Activated naive CD8-positive, alpha-beta T cell treated with anti-CD3 and anti-CD28 coated beads for 36 hours (primary cell): ENCODE data around the gene ADGRL3. TPM values are rescaled to one million over a fixed set of nuclear protein-coding genes. Genes with fewer than 3 reads are reported as not detected.

Experiments used
- DNase-seq: peaks from one replicate; pipeline ENCODE4 v3.0.0; 2021
- H3K27ac Mint-ChIP-seq: one replicate; pipeline ENCODE4 v1.8.0; 2022; ENCODE audit warnings: mild to moderate bottlenecking, moderate library complexity, mixed read lengths
- H3K27me3 Mint-ChIP-seq: one replicate; pipeline ENCODE4 v1.8.0; 2022; ENCODE audit warnings: mild to moderate bottlenecking, mixed read lengths
- H3K36me3 Mint-ChIP-seq: one replicate; pipeline ENCODE4 v1.8.0; 2021; ENCODE audit warnings: mild to moderate bottlenecking, mixed read lengths
- H3K4me1 Mint-ChIP-seq: one replicate; pipeline ENCODE4 v1.8.0; 2021; ENCODE audit warnings: mixed read lengths
- H3K4me3 Mint-ChIP-seq: one replicate; pipeline ENCODE4 v1.8.0; 2022; ENCODE audit warnings: mild to moderate bottlenecking, moderate library complexity, mixed read lengths
- H3K9me3 Mint-ChIP-seq: one replicate; pipeline ENCODE4 v1.8.0; 2022; ENCODE audit warnings: mixed read lengths
- total RNA-seq, 2 experiments: library from RNA; stranded (reverse); gene quantifications; one replicate each; pipeline ENCODE4 v1.2.3, GENCODE V29; 2021

The ADGRL3 gene
- total RNA-seq, 2 experiments from 2014 or later = not detected

GRCh38 chr4:61994036-61994435 is 793.9 kb downstream of the ADGRL3 start:
- Mint-ChIP-seq H3K27me3 (no peaks in the 10 kb centered on the region), H3K9me3 (peaks cover 7% of the 10 kb centered on the region), H3K36me3 (no peaks in the 10 kb centered on the region), H3K27ac (no peak overlapping the region), H3K4me1 (no peaks in the 10 kb centered on the region), H3K4me3 (no peak overlapping the region)
- no peak for DNase-seq

GRCh38 chr4:61995717-61996340 is 795.7 kb downstream of the ADGRL3 start:
- Mint-ChIP-seq H3K9me3 (peaks cover 7% of the 10 kb centered on the region), H3K27ac (no peak overlapping the region), H3K4me1 (no peaks in the 10 kb centered on the region), H3K4me3 (no peak overlapping the region), H3K27me3 (no peaks in the 10 kb centered on the region), H3K36me3 (no peaks in the 10 kb centered on the region)
- DNase-seq = no peak

- H3K4me3 Mint-ChIP-seq = no peak overlapping the region
- H3K36me3 Mint-ChIP-seq = no peaks in the 10 kb centered on the region
- no peaks in the 10 kb centered on the region for H3K4me1 Mint-ChIP-seq
- H3K9me3 Mint-ChIP-seq = peaks cover 8% of the 10 kb centered on the region
- no peak overlapping the region for H3K27ac Mint-ChIP-seq
- no peaks in the 10 kb centered on the region for H3K27me3 Mint-ChIP-seq
- no peak for DNase-seq
Measured at GRCh38 chr4:61996943-61997342, 796.8 kb downstream of the ADGRL3 start.

- no peaks in the 10 kb centered on the region for H3K36me3 Mint-ChIP-seq
Measured at GRCh38 chr4:61997831-61998230, 797.7 kb downstream of the ADGRL3 start.

GRCh38 chr4:62003695-62004094 is 803.6 kb downstream of the ADGRL3 start:
- no peak overlapping the region for H3K4me3 Mint-ChIP-seq
- H3K27me3 Mint-ChIP-seq = no peaks in the 10 kb centered on the region
- no peak for DNase-seq
- no peaks in the 10 kb centered on the region for H3K4me1 Mint-ChIP-seq
- no peaks in the 10 kb centered on the region for H3K36me3 Mint-ChIP-seq
- H3K27ac Mint-ChIP-seq = no peak overlapping the region
- H3K9me3 Mint-ChIP-seq = peaks cover 10% of the 10 kb centered on the region

More at GRCh38 chr4:61997831-61998230, 797.7 kb downstream of the ADGRL3 start:
- H3K4me3 Mint-ChIP-seq = no peak overlapping the region
- no peak for DNase-seq
- no peaks in the 10 kb centered on the region for H3K27me3 Mint-ChIP-seq
- no peak overlapping the region for H3K27ac Mint-ChIP-seq
- peaks cover 11% of the 10 kb centered on the region for H3K9me3 Mint-ChIP-seq
- no peaks in the 10 kb centered on the region for H3K4me1 Mint-ChIP-seq

- Mint-ChIP-seq H3K9me3 (peaks cover 10% of the 10 kb centered on the region), H3K4me3 (no peak overlapping the region), H3K27ac (no peak overlapping the region), H3K27me3 (no peaks in the 10 kb centered on the region), H3K4me1 (no peaks in the 10 kb centered on the region), H3K36me3 (no peaks in the 10 kb centered on the region)
- DNase-seq = no peak
Measured at GRCh38 chr4:62004881-62005280, 804.8 kb downstream of the ADGRL3 start.

GRCh38 chr4:62006108-62006507 is 806.0 kb downstream of the ADGRL3 start:
- Mint-ChIP-seq H3K36me3 (no peaks in the 10 kb centered on the region), H3K4me1 (no peaks in the 10 kb centered on the region), H3K27ac (no peak overlapping the region), H3K27me3 (no peaks in the 10 kb centered on the region), H3K9me3 (peaks cover 10% of the 10 kb centered on the region), H3K4me3 (no peak overlapping the region)
- DNase-seq = no peak

GRCh38 chr4:62015043-62015739 is 815.1 kb downstream of the ADGRL3 start:
- H3K27ac Mint-ChIP-seq = no peak overlapping the region
- H3K4me3 Mint-ChIP-seq = no peak overlapping the region
- H3K9me3 Mint-ChIP-seq = peaks cover 9% of the 10 kb centered on the region
- H3K4me1 Mint-ChIP-seq = no peaks in the 10 kb centered on the region
- no peaks in the 10 kb centered on the region for H3K36me3 Mint-ChIP-seq
- no peaks in the 10 kb centered on the region for H3K27me3 Mint-ChIP-seq
- DNase-seq = no peak

GRCh38 chr4:62018537-62018936 is 818.4 kb downstream of the ADGRL3 start:
- Mint-ChIP-seq H3K9me3 (peaks cover 5% of the 10 kb centered on the region), H3K27ac (no peak overlapping the region), H3K36me3 (no peaks in the 10 kb centered on the region)

GRCh38 chr4:62023633-62024032 is 823.5 kb downstream of the ADGRL3 start:
- H3K36me3 Mint-ChIP-seq = no peaks in the 10 kb centered on the region
- H3K4me3 Mint-ChIP-seq = no peak overlapping the region
- no peaks in the 10 kb centered on the region for H3K27me3 Mint-ChIP-seq
- no peak for DNase-seq
- no peak overlapping the region for H3K27ac Mint-ChIP-seq
- peaks cover 3% of the 10 kb centered on the region for H3K9me3 Mint-ChIP-seq
- H3K4me1 Mint-ChIP-seq = no peaks in the 10 kb centered on the region

More at GRCh38 chr4:62018537-62018936, 818.4 kb downstream of the ADGRL3 start:
- H3K4me3 Mint-ChIP-seq = no peak overlapping the region
- no peak for DNase-seq
- H3K27me3 Mint-ChIP-seq = no peaks in the 10 kb centered on the region
- no peaks in the 10 kb centered on the region for H3K4me1 Mint-ChIP-seq

GRCh38 chr4:62028745-62029144 is 828.6 kb downstream of the ADGRL3 start:
- no peaks in the 10 kb centered on the region for H3K4me1 Mint-ChIP-seq
- no peaks in the 10 kb centered on the region for H3K27me3 Mint-ChIP-seq
- no peak overlapping the region for H3K4me3 Mint-ChIP-seq
- H3K9me3 Mint-ChIP-seq = peaks cover 3% of the 10 kb centered on the region
- no peaks in the 10 kb centered on the region for H3K36me3 Mint-ChIP-seq
- no peak for DNase-seq
- H3K27ac Mint-ChIP-seq = no peak overlapping the region

GRCh38 chr4:62030958-62031357 is 830.8 kb downstream of the ADGRL3 start:
- H3K27ac Mint-ChIP-seq = no peak overlapping the region

GRCh38 chr4:62037571-62037970 is 837.4 kb downstream of the ADGRL3 start:
- no peaks in the 10 kb centered on the region for H3K27me3 Mint-ChIP-seq
- no peak overlapping the region for H3K27ac Mint-ChIP-seq

More at GRCh38 chr4:62030958-62031357, 830.8 kb downstream of the ADGRL3 start:
- no peak for DNase-seq
- no peak overlapping the region for H3K4me3 Mint-ChIP-seq
- H3K36me3 Mint-ChIP-seq = no peaks in the 10 kb centered on the region
- H3K27me3 Mint-ChIP-seq = no peaks in the 10 kb centered on the region
- H3K9me3 Mint-ChIP-seq = peaks cover 3% of the 10 kb centered on the region
- H3K4me1 Mint-ChIP-seq = no peaks in the 10 kb centered on the region

GRCh38 chr4:62051332-62051731 is 851.2 kb downstream of the ADGRL3 start:
- Mint-ChIP-seq H3K27me3 (no peaks in the 10 kb centered on the region), H3K4me1 (no peaks in the 10 kb centered on the region), H3K36me3 (no peaks in the 10 kb centered on the region), H3K9me3 (peaks cover 2% of the 10 kb centered on the region), H3K27ac (no peak overlapping the region), H3K4me3 (no peak overlapping the region)
- DNase-seq = no peak

More at GRCh38 chr4:62037571-62037970, 837.4 kb downstream of the ADGRL3 start:
- Mint-ChIP-seq H3K9me3 (peaks cover 4% of the 10 kb centered on the region), H3K4me3 (no peak overlapping the region), H3K36me3 (no peaks in the 10 kb centered on the region), H3K4me1 (no peaks in the 10 kb centered on the region)
- no peak for DNase-seq

GRCh38 chr4:62053974-62054373 is 853.8 kb downstream of the ADGRL3 start:
- no peaks in the 10 kb centered on the region for H3K4me1 Mint-ChIP-seq

GRCh38 chr4:62057031-62057430 is 856.9 kb downstream of the ADGRL3 start:
- Mint-ChIP-seq H3K9me3 (peaks cover 5% of the 10 kb centered on the region), H3K4me1 (no peaks in the 10 kb centered on the region), H3K36me3 (no peaks in the 10 kb centered on the region), H3K27me3 (no peaks in the 10 kb centered on the region), H3K4me3 (no peak overlapping the region), H3K27ac (no peak overlapping the region)
- no peak for DNase-seq

More at GRCh38 chr4:62053974-62054373, 853.8 kb downstream of the ADGRL3 start:
- H3K27ac Mint-ChIP-seq = no peak overlapping the region
- no peaks in the 10 kb centered on the region for H3K36me3 Mint-ChIP-seq
- DNase-seq = no peak
- no peak overlapping the region for H3K4me3 Mint-ChIP-seq
- H3K9me3 Mint-ChIP-seq = peaks cover 2% of the 10 kb centered on the region
- H3K27me3 Mint-ChIP-seq = no peaks in the 10 kb centered on the region
